Measurements from ENCODE around the gene GHRHR. TPM values are rescaled to one million over a fixed set of nuclear protein-coding genes. Genes with fewer than 3 reads are reported as not detected.

Gene GHRHR
- total RNA-seq, 2 experiments from 2014 or later: not detected

DNA sequence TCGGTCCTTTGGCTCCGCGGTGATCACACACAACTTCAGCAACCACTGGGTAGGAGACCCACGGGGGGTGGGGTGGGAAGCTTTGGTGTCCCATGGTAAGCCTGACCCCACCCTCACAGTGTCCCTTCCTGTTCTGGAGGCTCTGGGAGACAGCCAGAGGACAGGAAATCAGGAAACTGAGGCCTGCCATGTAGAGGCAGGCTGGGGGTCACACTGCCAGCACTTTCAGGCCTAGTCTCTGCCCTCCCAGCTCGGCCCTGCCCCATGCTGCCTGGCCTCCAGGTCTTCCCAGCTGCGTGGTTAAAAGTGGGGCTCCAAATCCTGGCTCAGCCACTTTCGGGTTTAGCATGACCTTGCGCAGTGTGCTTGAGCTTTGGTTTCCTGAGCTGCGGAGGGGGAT is 41.2 kb upstream of the GHRHR start:
- POLR2A ChIA-PET: no interaction called here
- intact Hi-C loops (cut with DNase I, micrococcal nuclease): no loop called here
- CTCF ChIA-PET: interaction anchor here (0.5 kb wide), 2 partner anchors 200 to 617 kb away, joined by 3 read pairs; no protein-coding TSS in a partner anchor
- H3K27me3 Mint-ChIP-seq: no peaks in the 10 kb centered on the region
- H3K36me3 Mint-ChIP-seq (ENCODE audit: low read depth): no peaks in the 10 kb centered on the region
- no peak overlapping the region for H3K4me3 Mint-ChIP-seq
- peak; percentile 1 for DNase-seq
- peaks cover 2% of the 10 kb centered on the region for H3K9me3 Mint-ChIP-seq (ENCODE audit: low read depth)
- no peak overlapping the region for H3K27ac Mint-ChIP-seq
- H3K4me1 Mint-ChIP-seq: no peaks in the 10 kb centered on the region
- no peak for ATAC-seq

DNA sequence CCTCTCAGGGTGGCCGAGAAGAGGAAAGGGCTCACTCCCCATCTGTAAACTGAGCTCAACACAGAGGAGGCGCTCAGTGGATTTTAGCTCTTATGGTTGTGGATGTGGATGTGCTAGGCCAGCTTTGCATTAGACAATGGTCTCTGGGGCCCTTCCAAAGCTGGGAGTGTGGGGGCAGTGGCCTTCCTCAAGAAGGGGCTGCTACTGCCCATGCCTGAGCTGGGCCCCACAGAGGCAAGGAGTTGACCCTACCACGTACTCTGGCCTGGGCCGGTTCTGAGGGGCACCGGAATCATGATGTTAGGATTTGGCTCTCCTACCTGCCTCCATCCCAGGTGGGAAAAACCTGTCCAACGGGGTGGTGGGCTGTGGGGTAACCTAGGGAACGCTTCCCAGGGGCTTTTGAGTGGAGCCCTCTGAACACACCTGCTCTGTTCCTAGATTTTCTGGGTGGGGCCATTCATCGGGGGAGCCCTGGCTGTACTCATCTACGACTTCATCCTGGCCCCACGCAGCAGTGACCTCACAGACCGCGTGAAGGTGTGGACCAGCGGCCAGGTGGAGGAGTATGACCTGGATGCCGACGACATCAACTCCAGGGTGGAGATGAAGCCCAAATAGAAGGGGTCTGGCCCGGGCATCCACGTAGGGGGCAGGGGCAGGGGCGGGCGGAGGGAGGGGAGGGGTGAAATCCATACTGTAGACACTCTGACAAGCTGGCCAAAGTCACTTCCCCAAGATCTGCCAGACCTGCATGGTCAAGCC is 40.6 kb upstream of the GHRHR start:
- ATAC-seq (no peak), DNase-seq (peak; percentile 4)
- Mint-ChIP-seq H3K4me3 (no peak overlapping the region), H3K4me1 (no peaks in the 10 kb centered on the region), H3K36me3 (ENCODE audit: low read depth) (no peaks in the 10 kb centered on the region), H3K27me3 (no peaks in the 10 kb centered on the region), H3K27ac (no peak overlapping the region), H3K9me3 (ENCODE audit: low read depth) (peaks cover 5% of the 10 kb centered on the region)
- CTCF ChIA-PET: interaction anchor here (0.5 kb wide), 2 partner anchors 58 to 617 kb away, joined by 3 read pairs; no protein-coding TSS in a partner anchor
- intact Hi-C loops (cut with DNase I, micrococcal nuclease): no loop called here
- POLR2A ChIA-PET: no interaction called here

DNA sequence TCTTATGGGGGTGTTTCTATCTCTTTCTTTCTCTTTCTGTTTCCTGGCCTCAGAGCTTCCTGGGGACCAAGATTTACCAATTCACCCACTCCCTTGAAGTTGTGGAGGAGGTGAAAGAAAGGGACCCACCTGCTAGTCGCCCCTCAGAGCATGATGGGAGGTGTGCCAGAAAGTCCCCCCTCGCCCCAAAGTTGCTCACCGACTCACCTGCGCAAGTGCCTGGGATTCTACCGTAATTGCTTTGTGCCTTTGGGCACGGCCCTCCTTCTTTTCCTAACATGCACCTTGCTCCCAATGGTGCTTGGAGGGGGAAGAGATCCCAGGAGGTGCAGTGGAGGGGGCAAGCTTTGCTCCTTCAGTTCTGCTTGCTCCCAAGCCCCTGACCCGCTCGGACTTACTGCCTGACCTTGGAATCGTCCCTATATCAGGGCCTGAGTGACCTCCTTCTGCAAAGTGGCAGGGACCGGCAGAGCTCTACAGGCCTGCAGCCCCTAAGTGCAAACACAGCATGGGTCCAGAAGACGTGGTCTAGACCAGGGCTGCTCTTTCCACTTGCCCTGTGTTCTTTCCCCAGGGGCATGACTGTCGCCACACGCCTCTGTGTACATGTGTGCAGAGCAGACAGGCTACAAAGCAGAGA is 39.9 kb upstream of the GHRHR start:
- H3K9me3 Mint-ChIP-seq (ENCODE audit: low read depth): peaks cover 5% of the 10 kb centered on the region
- no peak for ATAC-seq
- intact Hi-C loops (cut with DNase I, micrococcal nuclease): no loop called here
- no peaks in the 10 kb centered on the region for H3K36me3 Mint-ChIP-seq (ENCODE audit: low read depth)
- DNase-seq: peak; percentile 2
- no peak overlapping the region for H3K27ac Mint-ChIP-seq
- H3K4me3 Mint-ChIP-seq: no peak overlapping the region
- no peaks in the 10 kb centered on the region for H3K4me1 Mint-ChIP-seq
- CTCF ChIA-PET: interaction anchor here (0.5 to 0.9 kb wide), 4 partner anchors 13 to 71 kb away, joined by 3 read pairs; no protein-coding TSS in a partner anchor
- POLR2A ChIA-PET: no interaction called here
- H3K27me3 Mint-ChIP-seq: no peaks in the 10 kb centered on the region

DNA sequence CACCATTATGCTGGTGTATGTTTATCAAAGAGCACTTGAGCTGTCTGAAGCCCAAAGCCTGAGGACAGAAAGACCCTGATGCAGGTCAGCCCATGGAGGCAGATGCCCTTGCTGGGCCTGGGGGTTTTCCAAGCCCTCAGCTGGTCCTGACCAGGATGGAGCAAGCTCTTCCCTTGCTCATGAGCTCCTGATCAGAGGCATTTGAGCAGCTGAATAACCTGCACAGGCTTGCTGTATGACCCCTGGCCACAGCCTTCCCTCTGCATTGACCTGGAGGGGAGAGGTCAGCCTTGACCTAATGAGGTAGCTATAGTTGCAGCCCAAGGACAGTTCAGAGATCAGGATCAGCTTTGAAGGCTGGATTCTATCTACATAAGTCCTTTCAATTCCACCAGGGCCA is 39.1 kb upstream of the GHRHR start:
- H3K36me3 Mint-ChIP-seq (ENCODE audit: low read depth): no peaks in the 10 kb centered on the region
- no peaks in the 10 kb centered on the region for H3K27me3 Mint-ChIP-seq
- ChIA-PET POLR2A (no interaction called here), CTCF (interaction anchor here (0.6 to 0.9 kb wide), 4 partner anchors 12 to 71 kb away, joined by 3 read pairs; no protein-coding TSS in a partner anchor)
- intact Hi-C loops (cut with DNase I, micrococcal nuclease): no loop called here
- H3K27ac Mint-ChIP-seq: no peak overlapping the region
- no peak overlapping the region for H3K4me3 Mint-ChIP-seq
- H3K4me1 Mint-ChIP-seq: no peaks in the 10 kb centered on the region
- DNase-seq (peak; percentile 1), ATAC-seq (no peak)
- H3K9me3 Mint-ChIP-seq (ENCODE audit: low read depth): peaks cover 5% of the 10 kb centered on the region

DNA sequence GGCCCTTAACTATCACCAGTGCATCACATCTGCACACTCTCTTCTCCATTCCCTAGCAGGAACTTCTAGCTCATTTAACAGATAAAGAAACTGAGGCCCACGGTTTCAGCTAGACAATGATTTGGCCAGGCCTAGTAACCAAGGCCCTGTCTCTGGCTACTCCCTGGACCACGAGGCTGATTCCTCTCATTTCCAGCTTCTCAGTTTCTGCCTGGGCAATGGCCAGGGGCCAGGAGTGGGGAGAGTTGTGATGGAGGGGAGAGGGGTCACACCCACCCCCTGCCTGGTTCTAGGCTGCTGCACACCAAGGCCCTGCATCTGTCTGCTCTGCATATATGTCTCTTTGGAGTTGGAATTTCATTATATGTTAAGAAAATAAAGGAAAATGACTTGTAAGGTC is 38.6 kb upstream of the GHRHR start:
- DNase-seq (no peak), ATAC-seq (no peak)
- H3K9me3 Mint-ChIP-seq (ENCODE audit: low read depth): peaks cover 5% of the 10 kb centered on the region
- H3K27ac Mint-ChIP-seq: no peak overlapping the region
- ChIA-PET POLR2A (no interaction called here), CTCF (interaction anchor here (0.8 kb wide), 1 partner anchor 16 kb away, joined by 3 read pairs; no protein-coding TSS in a partner anchor)
- no peaks in the 10 kb centered on the region for H3K4me1 Mint-ChIP-seq
- no peaks in the 10 kb centered on the region for H3K36me3 Mint-ChIP-seq (ENCODE audit: low read depth)
- H3K27me3 Mint-ChIP-seq: no peaks in the 10 kb centered on the region
- intact Hi-C loops (cut with DNase I, micrococcal nuclease): no loop called here
- no peak overlapping the region for H3K4me3 Mint-ChIP-seq

DNA sequence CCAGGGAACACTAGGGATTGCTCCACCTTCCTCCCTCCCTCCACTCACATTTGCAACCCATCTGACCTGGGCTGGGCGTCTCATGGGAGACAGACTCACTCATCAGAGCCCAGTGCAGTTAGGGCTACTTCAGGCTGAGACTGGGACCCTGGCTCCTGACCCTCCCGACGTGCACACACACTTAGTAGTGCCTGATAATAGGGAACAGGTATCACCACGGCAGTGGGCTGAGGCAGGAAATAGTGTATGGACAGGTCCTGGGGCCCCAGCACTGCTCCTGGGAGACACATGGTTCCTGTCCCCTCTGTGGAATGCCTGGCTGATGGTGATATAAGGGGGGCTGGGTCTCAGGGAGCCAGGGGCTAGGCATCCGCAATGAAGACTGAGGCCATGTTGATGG is 37.8 kb upstream of the GHRHR start:
- ATAC-seq: no peak
- Mint-ChIP-seq H3K27me3 (no peaks in the 10 kb centered on the region), H3K27ac (no peak overlapping the region), H3K36me3 (ENCODE audit: low read depth) (no peaks in the 10 kb centered on the region), H3K4me1 (no peaks in the 10 kb centered on the region), H3K9me3 (ENCODE audit: low read depth) (peaks cover 5% of the 10 kb centered on the region), H3K4me3 (no peak overlapping the region)
- intact Hi-C loops (cut with DNase I, micrococcal nuclease): no loop called here
- DNase-seq: peak; percentile 2
- ChIA-PET CTCF (no interaction called here), POLR2A (no interaction called here)

DNA sequence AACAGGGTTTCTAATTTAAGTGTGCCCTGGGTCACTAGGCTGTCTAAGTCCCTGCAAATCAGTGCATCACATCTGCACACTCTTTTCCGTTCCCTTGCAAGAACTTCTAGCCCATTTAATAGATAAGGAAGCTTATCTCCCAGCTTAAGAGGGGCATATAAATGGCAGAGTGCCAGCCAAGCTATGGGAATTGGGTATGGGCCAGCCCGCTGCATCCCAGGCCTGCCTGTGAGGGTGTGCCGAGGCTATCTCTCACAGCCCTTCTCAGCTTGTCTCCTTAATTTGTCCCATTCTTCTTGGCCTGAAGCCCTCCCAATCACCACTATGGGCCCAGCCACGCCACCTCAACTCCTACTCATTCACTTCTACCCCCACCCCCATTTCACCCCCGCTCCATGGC is 37.4 kb upstream of the GHRHR start:
- H3K27ac Mint-ChIP-seq: no peak overlapping the region
- H3K36me3 Mint-ChIP-seq (ENCODE audit: low read depth): no peaks in the 10 kb centered on the region

DNA sequence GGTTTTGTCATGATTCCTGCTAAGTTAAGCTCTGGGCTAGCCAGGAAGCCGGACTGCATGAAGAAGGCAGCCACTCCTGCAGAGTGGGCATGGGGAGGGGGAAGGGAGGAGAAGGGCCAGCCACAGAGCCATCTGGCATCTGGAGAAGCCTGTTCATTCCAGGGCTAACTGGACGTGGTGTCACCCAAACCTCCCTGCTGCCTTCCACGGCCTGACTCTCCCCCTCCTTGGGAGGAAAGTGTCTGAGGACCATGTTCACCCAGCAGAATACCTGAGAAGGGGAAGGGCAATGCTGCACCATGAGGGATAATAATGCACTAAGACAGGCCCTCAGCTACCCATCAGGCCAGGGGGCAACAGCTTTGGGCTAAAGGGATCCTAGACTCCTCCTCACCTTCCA is 36.7 kb upstream of the GHRHR start:
- DNase-seq (peak; percentile 0), ATAC-seq (no peak)
- Mint-ChIP-seq H3K27ac (no peak overlapping the region), H3K9me3 (ENCODE audit: low read depth) (peaks cover 5% of the 10 kb centered on the region), H3K36me3 (ENCODE audit: low read depth) (no peaks in the 10 kb centered on the region), H3K4me3 (no peak overlapping the region), H3K4me1 (no peaks in the 10 kb centered on the region), H3K27me3 (no peaks in the 10 kb centered on the region)
- CTCF ChIA-PET: no interaction called here
- POLR2A ChIA-PET: no interaction called here
- intact Hi-C loops (cut with DNase I, micrococcal nuclease): no loop called here

More for the DNA sequence above, 37.4 kb upstream of the GHRHR start:
- no peaks in the 10 kb centered on the region for H3K27me3 Mint-ChIP-seq
- no peak for ATAC-seq
- H3K4me1 Mint-ChIP-seq: no peaks in the 10 kb centered on the region
- peaks cover 5% of the 10 kb centered on the region for H3K9me3 Mint-ChIP-seq (ENCODE audit: low read depth)
- ChIA-PET CTCF (no interaction called here), POLR2A (no interaction called here)
- intact Hi-C loops (cut with DNase I, micrococcal nuclease): no loop called here
- DNase-seq: peak; percentile 1
- H3K4me3 Mint-ChIP-seq: no peak overlapping the region

DNA sequence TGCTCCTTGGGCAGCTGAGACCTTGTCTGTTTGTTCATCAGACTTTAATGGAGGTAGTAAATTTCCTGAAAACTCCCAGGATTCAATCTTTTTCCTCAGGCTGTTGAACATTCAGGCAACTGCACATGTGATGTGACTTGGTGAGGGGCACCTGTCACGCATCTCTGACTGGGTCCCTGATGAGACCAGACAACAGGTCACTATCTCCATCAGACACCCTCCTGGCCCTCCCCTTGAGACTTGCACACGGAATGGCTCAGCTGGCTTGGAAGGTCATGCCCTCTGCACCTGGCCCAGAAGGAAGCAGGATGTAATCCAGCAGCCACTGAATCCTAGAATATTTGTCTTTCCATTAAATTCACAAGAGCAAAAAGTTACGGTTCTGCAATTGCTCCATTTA is 36.2 kb upstream of the GHRHR start:
- CTCF ChIA-PET: no interaction called here
- POLR2A ChIA-PET: no interaction called here
- H3K27ac Mint-ChIP-seq: no peak overlapping the region

DNA sequence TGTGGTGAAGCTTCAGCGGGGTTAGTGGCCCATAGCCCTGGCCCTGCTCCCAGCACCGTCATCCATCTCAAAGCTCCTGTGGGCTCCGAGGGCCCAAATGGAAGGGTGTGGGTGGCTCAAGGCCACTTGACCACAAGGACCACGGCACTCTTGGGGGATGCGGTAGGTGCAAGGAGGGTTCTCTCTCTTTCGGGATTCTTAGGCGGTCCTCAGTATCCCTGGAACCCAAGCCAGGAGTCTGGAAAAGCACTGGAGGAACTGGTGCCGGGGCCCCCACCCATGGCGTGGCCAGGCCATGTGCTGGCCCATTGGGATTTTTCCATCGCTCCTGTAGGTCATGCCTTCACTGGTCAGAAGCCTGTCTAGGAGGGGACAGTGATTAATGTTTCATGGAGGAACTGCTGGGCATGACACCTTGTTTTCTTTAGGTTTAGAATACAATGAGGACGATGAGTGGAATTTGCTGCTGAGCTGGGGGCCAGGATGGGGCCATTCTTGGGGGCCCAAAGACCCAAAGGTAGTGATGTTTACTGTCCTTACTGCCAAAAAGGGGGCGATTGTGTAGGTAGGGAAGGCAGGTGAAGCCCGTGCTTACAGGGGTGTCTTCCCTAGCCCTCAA is 35.4 kb upstream of the GHRHR start:
- intact Hi-C loops (cut with DNase I, micrococcal nuclease): no loop called here
- Mint-ChIP-seq H3K27me3 (no peaks in the 10 kb centered on the region), H3K9me3 (ENCODE audit: low read depth) (peaks cover 5% of the 10 kb centered on the region), H3K36me3 (ENCODE audit: low read depth) (no peaks in the 10 kb centered on the region), H3K4me1 (no peaks in the 10 kb centered on the region), H3K27ac (no peak overlapping the region), H3K4me3 (no peak overlapping the region)
- no peak for ATAC-seq
- DNase-seq: no peak
- ChIA-PET CTCF (interaction anchor here (0.9 kb wide), 1 partner anchor 15 kb away, joined by 3 read pairs; no protein-coding TSS in a partner anchor), POLR2A (no interaction called here)

More for the DNA sequence above, 36.2 kb upstream of the GHRHR start:
- ATAC-seq (no peak), DNase-seq (no peak)
- no peak overlapping the region for H3K4me3 Mint-ChIP-seq
- no peaks in the 10 kb centered on the region for H3K4me1 Mint-ChIP-seq
- intact Hi-C loops (cut with DNase I, micrococcal nuclease): no loop called here
- no peaks in the 10 kb centered on the region for H3K27me3 Mint-ChIP-seq
- H3K36me3 Mint-ChIP-seq (ENCODE audit: low read depth): no peaks in the 10 kb centered on the region
- peaks cover 5% of the 10 kb centered on the region for H3K9me3 Mint-ChIP-seq (ENCODE audit: low read depth)

DNA sequence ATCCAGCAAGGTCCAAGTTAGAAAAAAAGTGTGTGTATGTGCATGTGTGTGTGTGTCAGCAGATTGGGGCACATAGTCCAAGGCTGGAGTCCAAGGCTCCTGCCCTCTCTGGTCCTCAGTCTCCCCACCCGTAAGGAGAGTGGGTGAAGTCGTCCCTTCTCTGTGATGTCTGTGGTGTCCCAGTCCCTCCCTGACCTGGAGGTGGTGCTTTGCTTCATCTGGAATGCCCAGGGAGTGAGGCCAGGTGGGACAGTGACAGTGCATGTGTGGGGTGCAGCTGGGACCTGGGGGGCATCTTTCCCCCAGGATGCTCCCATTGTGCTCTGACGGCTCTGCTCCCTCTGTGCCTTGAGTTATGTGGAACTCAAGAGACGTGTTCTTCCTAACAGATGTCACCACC is 34.1 kb upstream of the GHRHR start:
- no peaks in the 10 kb centered on the region for H3K4me1 Mint-ChIP-seq

More for the DNA sequence above, 34.1 kb upstream of the GHRHR start:
- H3K9me3 Mint-ChIP-seq (ENCODE audit: low read depth): peaks cover 5% of the 10 kb centered on the region
- POLR2A ChIA-PET: no interaction called here
- no peak overlapping the region for H3K4me3 Mint-ChIP-seq
- ATAC-seq: no peak
- intact Hi-C loops (cut with DNase I, micrococcal nuclease): no loop called here
- H3K36me3 Mint-ChIP-seq (ENCODE audit: low read depth): no peaks in the 10 kb centered on the region
- DNase-seq: no peak
- H3K27ac Mint-ChIP-seq: no peak overlapping the region
- CTCF ChIA-PET: interaction anchor here (0.9 to 1.8 kb wide), 2 partner anchors 9 to 54 kb away, joined by 4 to 11 read pairs; no protein-coding TSS in a partner anchor
- no peaks in the 10 kb centered on the region for H3K27me3 Mint-ChIP-seq

All from activated CD4-positive, alpha-beta T cell treated with anti-CD3 and anti-CD28 coated beads for 36 hours (primary cell).